ENCODE results near the gene SCYL2.
"Not testable (repeated sequence)": the region's sequence is repeated elsewhere in the genome, so short reads cannot be mapped to it uniquely, and the experiment has no call there.

DNA sequence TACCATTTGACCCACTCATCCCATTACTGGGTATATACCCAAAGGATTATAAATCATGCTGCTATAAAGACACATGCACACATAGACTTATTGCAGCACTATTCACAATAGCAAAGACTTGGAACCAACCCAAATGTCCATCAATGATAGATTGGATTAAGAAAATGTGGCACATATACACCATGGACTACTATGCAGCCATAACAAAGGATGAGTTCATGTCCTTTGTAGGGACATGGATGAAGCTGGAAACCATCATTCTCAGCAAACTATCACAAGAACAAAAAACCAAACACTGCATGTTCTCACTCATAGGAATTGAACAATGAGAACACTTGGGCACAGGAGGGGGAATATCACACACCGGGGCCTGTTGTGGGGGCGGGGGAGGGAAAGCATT, 75.9 kb downstream of the SCYL2 start:
- not testable (repeated sequence) for TF ChIP-seq CTCF, POLR2A (IDR thresholded peaks at IDR 0.05)
